ENCODE data around the gene BST1.

DNA sequence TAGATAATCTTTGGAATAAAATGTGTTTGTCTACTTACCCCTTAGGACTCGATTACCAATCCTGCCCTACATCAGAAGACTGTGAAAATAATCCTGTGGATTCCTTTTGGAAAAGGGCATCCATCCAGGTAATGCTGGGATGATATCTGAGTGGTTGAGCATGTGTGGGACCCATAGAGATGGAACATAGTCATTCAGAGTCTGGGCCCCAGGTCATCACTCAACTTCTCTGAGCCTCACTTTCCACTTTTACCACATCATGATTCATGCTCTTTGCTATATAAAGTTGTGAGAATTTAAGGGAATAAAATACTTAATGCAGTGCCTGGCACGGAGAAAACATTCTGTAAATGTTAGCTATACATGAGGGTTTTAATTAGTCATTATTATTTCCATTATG, 8.9 kb downstream of the BST1 start:
- TF ChIP-seq, protein P1, sequence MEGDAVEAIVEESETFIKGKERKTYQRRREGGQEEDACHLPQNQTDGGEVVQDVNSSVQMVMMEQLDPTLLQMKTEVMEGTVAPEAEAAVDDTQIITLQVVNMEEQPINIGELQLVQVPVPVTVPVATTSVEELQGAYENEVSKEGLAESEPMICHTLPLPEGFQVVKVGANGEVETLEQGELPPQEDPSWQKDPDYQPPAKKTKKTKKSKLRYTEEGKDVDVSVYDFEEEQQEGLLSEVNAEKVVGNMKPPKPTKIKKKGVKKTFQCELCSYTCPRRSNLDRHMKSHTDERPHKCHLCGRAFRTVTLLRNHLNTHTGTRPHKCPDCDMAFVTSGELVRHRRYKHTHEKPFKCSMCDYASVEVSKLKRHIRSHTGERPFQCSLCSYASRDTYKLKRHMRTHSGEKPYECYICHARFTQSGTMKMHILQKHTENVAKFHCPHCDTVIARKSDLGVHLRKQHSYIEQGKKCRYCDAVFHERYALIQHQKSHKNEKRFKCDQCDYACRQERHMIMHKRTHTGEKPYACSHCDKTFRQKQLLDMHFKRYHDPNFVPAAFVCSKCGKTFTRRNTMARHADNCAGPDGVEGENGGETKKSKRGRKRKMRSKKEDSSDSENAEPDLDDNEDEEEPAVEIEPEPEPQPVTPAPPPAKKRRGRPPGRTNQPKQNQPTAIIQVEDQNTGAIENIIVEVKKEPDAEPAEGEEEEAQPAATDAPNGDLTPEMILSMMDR (IDR thresholded peaks at IDR 0.05; ENCODE audit: extremely low read depth in 1 of 2, insufficient read depth in 1 of 2, low read depth in 1 of 2, low read length in 2 of 2): no peak
- TF ChIP-seq, protein P2, sequence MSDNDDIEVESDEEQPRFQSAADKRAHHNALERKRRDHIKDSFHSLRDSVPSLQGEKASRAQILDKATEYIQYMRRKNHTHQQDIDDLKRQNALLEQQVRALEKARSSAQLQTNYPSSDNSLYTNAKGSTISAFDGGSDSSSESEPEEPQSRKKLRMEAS (IDR thresholded peaks at IDR 0.05; ENCODE audit: insufficient read depth, insufficient read length): no peak
- TF ChIP-seq POLR2A (IDR thresholded peaks at IDR 0.05; ENCODE audit: low read depth, low read length) (no peak), FOS (IDR thresholded peaks at IDR 0.05; ENCODE audit: borderline replicate concordance, insufficient read depth, low read length) (no peak), POLR2AphosphoS5 (IDR thresholded peaks at IDR 0.05; ENCODE audit: insufficient read depth, low read depth, low read length) (no peak), EZH2 (IDR thresholded peaks at IDR 0.05; ENCODE audit: borderline replicate concordance, low read depth, low read length, severe bottlenecking) (no peak), JUN (IDR thresholded peaks at IDR 0.05; ENCODE audit: borderline replicate concordance, insufficient read depth, insufficient read length, low read depth) (no peak), GATA2 (IDR thresholded peaks at IDR 0.05; ENCODE audit: insufficient read depth, insufficient read length, low read depth, low read length) (no peak), MYC (IDR thresholded peaks at IDR 0.05; ENCODE audit: low read depth, low read length) (no peak)
